GM18868 (cell line): Measurements from ENCODE around the gene LRFN4.
"Not testable (repeated sequence)": the region's sequence is repeated elsewhere in the genome, so short reads cannot be mapped to it uniquely, and the experiment has no call there.

Experiments
- ATAC-seq: cut with Tn5 transposase; IDR thresholded peaks from one replicate; pipeline ENCODE4 v1.9.1; 2021; ENCODE audit warnings: mild to moderate bottlenecking, moderate library complexity; ENCODE audit not compliant: unreplicated experiment

The LRFN4 gene

DNA sequence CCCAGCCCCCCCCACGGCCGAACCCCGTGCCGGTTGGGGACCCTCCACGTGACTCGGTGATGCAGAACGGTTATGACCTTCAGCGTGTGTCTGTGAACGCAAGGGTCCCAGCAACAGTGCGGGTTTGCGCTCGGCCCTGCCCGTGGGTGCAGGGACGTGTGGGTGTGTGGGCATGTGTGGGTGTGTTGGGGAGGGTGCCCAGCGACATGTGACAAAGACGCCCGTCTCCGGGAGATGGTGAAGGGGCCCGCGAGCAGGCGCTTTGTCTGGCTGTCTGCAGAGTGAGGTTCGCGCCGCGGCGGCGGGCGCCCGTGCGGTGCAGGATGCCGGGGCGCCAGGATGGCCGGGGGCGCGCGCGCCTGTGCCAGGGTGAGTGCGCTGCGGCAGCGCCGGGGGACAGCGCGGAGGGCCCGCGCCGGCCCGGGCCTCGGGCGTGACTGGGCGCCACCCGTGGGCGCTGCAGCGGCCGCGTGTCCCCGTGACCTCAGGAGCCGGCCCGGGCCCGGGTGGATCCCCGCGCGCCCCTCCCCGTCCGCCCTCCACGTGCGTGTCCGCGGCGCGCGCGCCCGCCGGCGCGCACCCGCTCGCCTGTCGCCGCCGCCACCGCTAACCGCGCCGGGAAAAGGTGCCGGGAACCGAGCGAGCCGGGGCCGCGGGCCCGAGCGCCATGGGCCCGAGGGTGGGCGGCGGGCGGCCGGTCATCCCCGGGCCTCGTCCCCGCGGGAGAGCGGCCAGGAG lies at the start of gene LRFN4:
LRFN4 (plus strand) TSS at position 569 of the 738 bp plus-strand sequence. CDS start 681 bp downstream, outside the sequence.
- peak; percentile 20 for ATAC-seq

DNA sequence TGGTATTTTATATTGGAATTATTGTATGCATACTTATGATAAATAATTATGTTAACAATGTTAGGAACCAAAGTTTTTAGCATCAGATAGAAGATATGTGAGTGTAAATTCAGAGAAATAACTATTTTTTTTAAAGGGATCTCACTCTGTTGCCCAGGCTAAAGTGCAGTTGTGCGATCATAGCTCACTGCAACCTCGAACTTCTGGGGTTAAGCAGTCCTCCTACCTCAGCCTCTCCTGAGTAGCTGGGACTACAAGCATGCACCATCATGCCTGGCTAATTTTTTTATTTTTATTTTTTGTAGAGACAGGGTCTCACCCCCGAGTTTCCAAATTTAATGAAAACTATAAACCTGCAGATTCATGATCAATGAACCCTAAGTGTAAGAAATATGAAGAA lies 47.3 kb upstream of the LRFN4 start:
- ATAC-seq, result no peak

DNA sequence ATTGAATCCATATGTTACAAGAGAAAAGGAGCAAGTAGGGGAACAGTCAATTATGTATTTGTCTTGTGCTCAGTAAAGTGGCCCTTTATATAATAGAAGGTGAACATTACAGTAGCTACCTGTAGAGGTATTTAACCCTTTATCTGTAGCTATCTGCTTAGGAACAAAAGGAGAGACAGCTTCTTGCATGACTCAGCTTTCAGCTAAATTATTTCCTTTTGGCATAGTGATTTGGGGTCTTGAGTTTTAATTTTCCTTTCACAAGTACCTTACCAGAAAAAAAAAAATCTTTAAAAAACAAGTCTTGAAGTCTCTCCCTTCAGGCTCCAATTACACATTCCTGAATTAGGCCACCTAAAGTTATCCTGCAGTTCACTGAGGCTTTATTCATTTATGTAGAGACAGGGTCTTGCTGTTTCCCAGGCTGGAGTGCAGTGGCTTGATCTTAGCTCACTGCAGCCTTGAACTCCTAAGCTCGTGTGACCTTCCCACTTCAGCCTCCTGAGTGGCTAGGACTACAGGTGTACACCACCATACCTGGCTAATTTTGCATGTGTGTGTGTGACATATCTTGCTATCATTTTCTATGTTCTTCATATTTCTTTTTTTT lies 46.2 kb upstream of the LRFN4 start:
- ATAC-seq, result no peak

DNA sequence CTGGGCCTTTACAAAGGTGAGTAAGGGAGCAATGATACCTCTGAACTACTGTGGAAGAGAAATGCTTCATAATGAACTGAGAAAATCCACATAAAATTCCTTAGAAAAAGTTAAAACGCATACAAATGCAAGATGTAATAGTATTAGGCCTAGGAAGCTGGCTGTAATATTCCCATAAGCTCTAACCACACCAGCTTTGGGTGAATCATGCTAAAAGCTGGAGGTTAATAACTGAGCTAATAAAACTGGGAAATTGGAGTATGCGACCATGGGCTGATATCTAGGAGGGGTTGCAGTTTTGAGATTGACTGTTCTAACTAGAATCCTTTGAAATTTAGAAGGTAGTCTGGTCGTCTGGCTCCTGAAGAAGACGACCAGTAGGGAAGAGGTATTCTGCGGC lies 42.2 kb upstream of the LRFN4 start:
- ATAC-seq, result no peak

DNA sequence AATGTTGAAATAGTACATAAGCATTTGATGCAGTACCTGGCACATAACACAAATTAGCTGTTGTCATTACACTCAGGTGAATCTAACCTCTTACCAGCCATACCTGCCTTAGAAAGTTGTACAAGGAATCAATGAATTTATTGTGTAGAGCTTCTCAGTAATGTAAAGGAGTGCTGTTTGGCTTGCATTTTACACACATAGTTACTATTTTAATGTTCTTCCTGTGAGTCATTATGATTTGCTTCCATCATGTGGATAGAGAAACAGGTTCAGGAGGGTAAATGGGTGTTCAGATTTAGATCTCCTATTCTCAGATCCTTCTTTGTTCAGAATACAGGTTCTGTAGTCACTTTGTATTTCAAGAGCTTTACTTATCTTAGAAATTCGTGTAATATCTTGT lies 41.2 kb upstream of the LRFN4 start:
- no peak for ATAC-seq

DNA sequence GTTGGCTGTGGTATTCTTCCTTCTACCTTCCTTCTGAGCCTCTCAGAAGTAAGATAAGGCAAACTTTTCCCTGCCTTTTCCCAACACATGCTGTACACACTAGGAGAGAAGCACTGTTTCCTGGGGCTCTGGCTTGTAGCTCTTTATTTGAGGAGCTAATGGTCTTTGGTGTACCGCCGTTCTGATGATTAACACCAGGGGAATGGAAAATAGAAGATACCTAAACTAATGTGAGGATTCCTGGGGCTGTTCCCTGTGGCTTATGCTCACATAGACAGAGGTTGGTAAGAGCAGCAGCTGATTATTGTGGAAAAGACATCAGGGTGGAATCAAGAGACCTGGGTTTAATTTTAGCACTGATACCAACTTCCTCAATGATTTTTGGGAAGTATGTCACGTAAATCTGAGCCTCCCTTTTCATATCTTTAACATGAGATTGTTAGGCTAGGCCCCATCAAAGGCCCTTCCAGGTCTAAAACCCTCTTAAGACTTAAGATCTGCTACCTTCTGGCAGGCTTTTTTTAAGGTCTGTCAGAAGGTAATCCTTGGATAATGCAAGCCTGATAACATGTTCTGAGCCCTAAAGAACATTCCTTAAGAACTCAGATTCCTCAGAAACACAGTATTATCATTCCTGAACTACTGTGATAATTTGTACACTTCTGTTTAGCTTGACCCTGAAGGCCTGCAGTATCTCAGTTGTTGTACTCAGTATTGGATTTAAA lies 38.5 kb upstream of the LRFN4 start:
- ATAC-seq, result no peak

DNA sequence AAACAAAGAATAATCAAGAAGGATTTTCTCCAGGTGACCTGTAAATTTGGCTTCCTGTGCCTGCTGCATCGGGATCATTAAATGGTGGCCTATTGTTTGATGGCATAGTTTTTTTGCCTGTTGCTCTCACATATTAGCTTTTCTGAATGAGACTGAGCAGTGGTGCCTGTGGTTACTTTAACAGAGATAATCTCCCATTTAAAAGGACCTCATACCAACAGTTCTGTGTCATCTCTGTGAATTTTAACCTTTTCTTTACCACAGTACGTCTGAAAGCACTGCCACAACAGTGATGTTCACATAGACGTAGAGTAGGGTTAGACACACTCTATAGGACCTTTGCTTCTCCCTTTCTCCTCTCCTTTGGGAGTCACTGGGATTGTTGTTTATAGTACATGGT lies 36.5 kb upstream of the LRFN4 start:
- no peak for ATAC-seq

DNA sequence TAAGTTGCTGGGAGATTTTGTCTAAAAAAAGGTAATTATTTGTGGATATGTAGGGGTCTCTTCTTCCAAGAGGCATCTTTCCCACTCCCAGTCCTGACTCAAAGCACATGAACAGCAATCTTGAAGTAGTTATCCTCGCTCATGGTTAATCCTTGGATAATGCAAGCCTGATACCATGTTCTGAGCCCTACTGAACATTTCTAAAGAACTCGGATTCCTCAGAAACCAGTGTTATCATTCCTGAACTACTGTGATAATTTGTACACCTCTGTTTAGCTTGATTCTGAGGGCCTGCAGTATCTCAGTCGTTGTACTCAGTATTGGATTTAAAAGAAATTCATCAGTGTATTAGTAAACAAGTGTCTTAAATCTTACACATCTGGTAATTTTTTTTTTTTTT lies 36.0 kb upstream of the LRFN4 start:
- ATAC-seq, result no peak

DNA sequence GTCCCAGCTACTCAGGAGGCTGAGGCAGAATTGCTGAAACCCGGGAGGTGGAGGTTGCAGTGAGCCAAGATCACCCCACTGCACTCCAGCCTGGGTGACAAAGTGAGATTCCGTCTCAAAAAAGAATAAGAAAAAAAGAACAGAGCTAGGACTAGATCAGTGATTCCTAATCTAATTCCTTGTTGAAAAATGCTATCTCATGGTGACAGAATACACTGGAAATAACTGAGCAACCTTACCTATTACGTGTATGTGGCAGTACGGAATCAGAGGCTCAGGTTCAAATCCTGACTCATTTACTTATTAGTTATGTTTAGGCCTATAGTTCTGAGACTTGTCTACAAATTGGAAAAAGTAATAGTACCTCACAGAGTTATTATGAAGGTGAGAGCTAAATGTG lies 33.2 kb upstream of the LRFN4 start:
- no peak for ATAC-seq

DNA sequence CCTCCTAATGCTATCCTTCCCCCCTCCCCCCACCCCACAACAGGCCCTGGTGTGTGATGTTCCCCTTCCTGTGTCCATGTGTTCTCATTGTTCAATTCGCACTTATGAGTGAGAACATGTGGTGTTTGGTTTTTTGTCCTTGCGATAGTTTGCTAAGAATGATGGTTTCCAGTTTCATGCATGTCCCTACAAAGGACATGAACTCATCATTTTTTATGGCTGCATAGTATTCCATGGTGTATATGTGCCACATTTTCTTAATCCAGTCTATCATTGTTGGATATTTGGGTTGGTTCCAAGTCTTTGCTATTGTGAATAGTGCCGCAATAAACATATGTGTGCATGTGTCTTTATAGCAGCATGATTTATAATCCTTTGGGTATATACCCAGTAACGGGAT lies 32.3 kb upstream of the LRFN4 start:
- ATAC-seq, result not testable (repeated sequence)

DNA sequence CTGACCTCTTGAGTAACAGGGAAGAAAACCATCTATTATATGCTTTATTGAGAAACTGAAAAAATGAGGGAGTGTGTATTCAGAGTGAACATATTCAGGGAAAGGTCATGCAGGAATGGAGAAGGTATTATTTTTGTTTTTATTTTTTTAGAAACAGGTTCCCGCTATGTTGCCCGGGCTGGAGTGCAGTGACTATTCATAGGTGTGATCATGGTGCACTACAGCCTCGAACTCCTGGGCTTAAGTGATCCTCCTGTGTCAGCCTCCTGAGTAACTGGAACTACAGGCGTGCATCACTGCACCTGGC lies 22.4 kb upstream of the LRFN4 start:
- no peak for ATAC-seq

DNA sequence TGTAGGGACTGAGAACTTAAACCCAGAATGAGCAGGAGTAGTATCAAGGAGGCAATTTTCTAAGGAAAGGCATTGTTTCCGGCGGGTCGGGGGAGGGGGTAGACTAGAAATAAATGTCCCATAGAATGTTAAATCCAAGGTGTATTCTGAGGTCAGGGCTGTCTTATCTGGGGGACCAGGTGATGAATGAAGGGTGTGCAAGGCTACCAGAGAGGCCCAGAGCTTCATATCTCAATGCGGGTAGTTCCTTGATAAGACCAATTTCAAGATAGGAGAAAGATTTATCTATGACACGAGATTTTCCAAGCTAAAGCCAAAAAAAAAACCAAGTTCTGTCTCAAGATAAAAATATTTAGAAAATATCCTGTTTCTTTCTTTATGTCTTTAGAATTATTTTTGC lies 21.9 kb upstream of the LRFN4 start:
- no peak for ATAC-seq

DNA sequence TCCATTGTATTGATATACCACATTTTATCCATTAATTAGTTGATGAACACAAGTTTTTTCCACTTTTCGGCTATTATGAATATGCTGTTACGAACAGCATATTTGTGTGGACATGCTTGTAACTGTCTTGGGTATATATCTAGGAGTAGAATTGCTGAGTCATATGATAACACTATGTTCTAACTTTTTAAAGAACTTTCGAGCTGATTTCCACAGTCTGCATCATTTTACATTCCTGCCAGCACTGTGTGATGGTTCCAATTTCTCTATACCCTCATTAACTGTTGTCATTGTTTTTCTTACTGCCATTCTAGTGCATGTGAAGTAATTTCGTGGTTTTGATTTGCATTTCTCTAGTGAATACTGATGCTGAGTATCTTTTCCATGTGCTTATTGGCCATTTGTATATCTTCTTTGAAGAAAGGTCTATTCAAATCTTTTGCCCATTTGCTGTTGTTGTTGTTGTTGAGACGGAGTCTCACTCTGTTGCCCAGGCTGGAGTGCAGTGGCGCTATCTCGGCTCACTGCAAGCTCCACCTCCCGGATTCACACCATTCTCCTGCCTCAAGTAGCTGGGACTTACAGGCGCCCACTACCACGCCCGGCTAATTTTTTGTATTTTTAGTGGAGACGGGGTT lies 21.0 kb upstream of the LRFN4 start:
- no peak for ATAC-seq

DNA sequence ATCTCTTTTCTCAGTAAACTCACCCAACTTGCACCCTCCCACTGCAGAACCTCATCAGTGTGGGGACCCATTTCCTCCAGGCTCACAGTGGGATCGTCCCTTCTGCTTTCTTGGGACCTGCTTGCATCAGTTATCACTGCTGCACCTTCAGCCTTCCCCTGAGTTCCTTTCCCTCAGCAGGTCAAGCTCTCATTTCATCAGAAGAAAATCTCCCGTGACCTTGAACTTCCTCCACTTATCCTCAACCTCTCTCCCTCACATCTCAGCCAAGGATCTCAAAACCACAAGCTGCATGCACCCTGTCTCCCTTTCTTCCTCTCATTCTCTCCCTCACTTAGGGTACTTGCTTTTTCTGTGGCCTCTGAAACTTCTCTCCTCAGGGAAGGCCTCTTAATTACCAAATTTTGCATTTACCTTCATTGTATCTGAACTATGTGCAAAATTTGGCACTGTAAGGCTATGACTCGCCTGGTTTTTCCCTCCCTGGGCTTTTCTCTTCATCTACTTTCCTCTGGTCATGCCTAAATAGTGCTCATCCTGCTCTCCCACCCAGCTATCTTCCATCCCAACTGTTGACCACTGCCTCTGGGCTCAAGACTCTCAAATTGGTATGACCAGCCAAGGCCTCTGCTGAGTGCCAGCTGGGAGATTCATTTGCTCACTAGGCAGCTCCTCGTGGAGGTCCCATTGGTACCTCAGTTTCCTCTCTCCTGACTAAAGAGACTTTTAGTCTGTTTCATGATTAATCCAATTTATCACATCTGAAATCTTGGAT lies 16.4 kb upstream of the LRFN4 start:
- ATAC-seq, result no peak

DNA sequence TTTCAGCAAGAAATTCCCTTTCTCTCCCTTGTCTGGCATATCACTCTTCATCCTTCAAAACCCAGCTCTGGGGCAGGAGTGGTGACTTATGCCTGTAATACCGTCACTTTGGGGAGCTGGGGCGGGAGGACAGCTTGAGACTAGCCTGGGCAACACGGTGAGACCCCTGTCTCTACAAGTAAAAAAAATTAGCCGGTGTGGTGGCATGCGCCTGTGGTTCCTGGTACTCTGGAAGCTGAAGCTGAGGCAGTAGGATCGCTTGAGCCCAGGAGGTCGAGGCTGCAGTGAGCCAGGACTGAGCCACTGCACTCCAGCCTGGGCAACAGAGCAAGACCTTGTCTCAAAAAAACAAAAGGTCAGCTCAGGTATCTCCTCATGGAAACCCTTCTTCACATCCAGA lies 15.0 kb upstream of the LRFN4 start:
- ATAC-seq, result no peak

DNA sequence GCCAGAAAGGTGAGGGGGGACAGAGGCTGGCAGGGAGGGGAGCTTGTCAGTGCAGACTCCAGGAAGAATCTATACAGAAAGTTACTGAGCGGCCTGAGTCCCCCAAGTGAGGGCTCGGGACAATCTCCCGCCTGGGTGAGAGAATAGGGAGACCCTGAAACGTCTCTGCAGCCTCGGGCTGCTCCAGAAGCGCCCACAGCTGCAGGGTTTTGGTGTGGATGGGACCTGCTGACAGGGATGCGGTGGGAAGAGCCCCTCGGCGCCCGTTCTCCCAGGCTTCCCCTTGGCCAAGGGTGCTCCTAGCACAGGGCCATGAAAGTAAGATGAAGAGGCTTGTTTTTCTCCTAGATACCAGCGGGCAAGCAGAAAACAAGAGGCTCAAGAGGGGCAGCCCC lies 14.4 kb upstream of the LRFN4 start:
- no peak for ATAC-seq

DNA sequence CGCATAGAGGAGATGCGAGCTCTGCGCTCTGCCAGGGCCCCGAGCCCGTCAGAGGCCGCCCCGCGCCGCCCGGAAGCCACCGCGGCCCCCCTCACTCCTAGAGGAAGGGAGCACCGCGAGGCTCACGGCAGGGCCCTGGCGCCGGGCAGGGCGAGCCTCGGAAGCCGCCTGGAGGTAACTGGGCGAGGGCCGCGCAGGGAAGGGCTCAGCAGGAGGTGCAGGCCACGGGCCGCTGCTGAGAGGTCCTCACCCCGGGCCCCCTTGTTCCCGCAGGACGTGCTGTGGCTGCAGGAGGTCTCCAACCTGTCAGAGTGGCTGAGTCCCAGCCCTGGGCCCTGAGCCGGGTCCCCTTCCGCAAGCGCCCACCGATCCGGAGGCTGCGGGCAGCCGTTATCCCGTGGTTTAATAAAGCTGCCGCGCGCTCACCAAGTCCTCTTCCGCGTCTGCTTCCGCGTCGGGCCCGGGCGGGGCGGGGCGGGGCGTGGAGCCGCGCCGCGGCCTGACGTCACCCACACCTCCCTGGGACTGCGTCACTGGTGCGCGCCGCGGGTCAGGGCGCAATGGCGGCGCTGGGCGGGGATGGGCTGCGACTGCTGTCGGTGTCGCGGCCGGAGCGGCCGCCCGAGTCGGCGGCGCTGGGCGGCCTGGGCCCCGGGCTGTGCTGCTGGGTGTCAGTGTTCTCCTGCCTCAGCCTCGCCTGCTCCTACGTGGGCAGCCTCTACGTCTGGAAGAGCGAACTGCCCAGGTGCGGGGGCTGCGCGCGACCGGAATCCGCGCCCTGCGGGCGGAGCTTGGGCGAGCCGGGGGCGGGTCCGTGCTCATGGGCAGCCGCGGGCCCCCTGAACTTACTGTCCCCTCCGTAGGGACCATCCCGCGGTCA lies 13.7 kb upstream of the LRFN4 start, which contains the start of gene RCE1:
RCE1 (plus strand) TSS at position 546 of the 880 bp plus-strand sequence; CDS start at position 561, 15 bp downstream.
- peak; percentile 83 for ATAC-seq

DNA sequence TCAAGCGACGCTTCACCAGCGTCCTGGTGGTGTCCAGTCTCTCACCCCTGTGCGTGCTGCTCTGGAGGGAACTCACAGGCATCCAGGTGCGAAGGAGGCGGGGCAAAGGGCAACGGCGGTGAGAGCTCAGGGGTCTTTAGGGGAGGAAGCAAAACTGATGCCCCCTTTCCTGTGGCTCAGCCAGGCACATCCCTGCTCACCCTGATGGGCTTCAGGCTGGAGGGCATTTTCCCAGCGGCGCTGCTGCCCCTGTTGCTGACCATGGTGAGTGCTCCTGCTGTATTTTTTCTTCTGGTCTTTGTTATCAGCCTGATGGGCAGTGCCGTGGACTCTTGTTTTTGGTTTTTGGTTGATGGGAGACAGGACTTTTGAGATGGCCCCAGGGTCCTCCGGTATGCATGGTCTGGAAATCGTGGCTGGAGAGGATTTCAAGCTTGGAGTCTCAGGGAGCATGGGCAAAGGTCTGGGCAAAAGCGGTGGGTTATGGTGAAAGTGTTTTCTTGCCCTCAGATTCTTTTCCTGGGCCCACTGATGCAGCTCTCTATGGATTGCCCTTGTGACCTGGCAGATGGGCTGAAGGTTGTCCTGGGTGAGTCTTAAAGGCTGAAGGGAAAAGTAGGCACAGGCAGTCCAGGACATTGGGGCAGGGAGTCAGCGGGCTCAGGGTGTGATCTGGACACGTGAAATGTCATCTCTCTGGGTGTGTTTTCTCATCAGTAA lies 12.9 kb upstream of the LRFN4 start:
- ATAC-seq, result no peak

DNA sequence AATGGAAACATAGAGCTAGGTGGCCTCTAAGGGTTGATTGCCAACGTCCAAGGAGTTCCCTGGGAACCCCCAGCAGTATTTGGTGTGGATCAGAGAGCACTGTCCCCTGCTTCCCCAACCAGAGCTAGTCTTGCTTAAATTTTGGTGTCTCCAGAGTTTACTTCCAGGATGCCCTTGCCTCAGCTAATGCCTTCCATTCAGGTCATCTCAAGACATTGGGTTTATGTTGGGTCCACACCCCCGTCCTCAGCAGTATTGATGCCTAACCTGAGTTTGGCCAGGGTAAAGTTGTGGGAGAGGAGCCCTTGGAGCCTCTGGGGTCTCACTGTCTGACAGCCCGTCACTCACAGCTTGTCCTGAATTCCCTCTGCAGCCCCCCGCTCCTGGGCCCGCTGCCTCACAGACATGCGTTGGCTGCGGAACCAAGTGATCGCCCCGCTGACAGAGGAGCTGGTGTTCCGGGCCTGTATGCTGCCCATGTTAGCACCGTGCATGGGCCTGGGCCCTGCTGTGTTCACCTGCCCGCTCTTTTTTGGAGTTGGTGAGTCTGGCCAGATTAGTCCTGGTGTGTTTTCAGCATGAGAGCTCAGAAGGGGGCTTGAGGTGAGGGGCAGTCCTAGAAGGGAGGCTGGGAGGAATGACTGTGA lies 12.2 kb upstream of the LRFN4 start:
- ATAC-seq, result no peak
